Ascending aorta (tissue), 2 donors: ENCODE data around the gene ACADL. TPM values are rescaled to one million over a fixed set of nuclear protein-coding genes. Genes with fewer than 3 reads are reported as not detected.

Source experiments
- DNase-seq, 2 donors: peaks; one replicate each; pipeline ENCODE4 v3.0.0-alpha.2; 2019; ENCODE audit warnings: low spot score in 2 of 2
- H3K27ac ChIP-seq, 2 donors: fragments of 200-600 bp; sonication (generic); one replicate each; pipeline ENCODE4 v1.5.1; 2016 to 2017; ENCODE audit warnings: mild to moderate bottlenecking in 1 of 2
- H3K27me3 ChIP-seq: fragments of 200-600 bp; sonication (generic); one replicate; pipeline ENCODE4 v1.5.1; 2017
- H3K36me3 ChIP-seq, 2 donors: fragments of 200-600 bp; sonication (generic); one replicate each; pipeline ENCODE4 v1.5.1; 2016
- H3K4me1 ChIP-seq, 2 donors: fragments of 200-600 bp; sonication (generic); one replicate each; pipeline ENCODE4 v1.5.1; 2016 to 2017; ENCODE audit warnings: mild to moderate bottlenecking in 1 of 2
- H3K4me3 ChIP-seq, 2 donors: fragments of 200-600 bp; sonication (generic); one replicate each; pipeline ENCODE4 v1.5.1; 2016 to 2017; ENCODE audit warnings: mild to moderate bottlenecking in 1 of 2
- H3K9me3 ChIP-seq, 2 donors: fragments of 200-600 bp; sonication (generic); one replicate each; pipeline ENCODE4 v1.5.1; 2016
- intact Hi-C: fragments of 100-400 bp; cut with DNase I; formaldehyde crosslinking; loops from one replicate; pipeline ENCODE4 v1.15.1; 2023
- total RNA-seq: library from RNA; depleted of rRNA; stranded (reverse); fragments of >200 nt; gene quantifications from one replicate; pipeline ENCODE4 v1.1.0, GENCODE V29; 2016
- TF ChIP-seq, protein P1 (sequence below), 3 experiments: fragments of 200-600 bp in 2 of 3; fragments of 450-650 bp in 1 of 3; sonication (generic) in 2 of 3; IDR thresholded peaks; one replicate each; pipeline ENCODE4 v1.5.1; 2016 to 2019; ENCODE audit warnings: antibody characterized with exemption in 3 of 3, mild to moderate bottlenecking in 1 of 3, moderate library complexity in 1 of 3

Gene ACADL
- total RNA-seq, 1 donor from 2014 or later = 18.5 TPM

- Histone ChIP-seq H3K27me3 (no peaks in the 10 kb centered on the region), H3K9me3 (no peaks in the 10 kb centered on the region), H3K36me3 (peaks cover 11 to 48% of the 10 kb centered on the region in 2 donors), H3K4me3 (no peak overlapping the region), H3K27ac (no peak overlapping the region), H3K4me1 (peaks cover 0 to 2% of the 10 kb centered on the region in 2 donors)
- TF ChIP-seq, protein P1, sequence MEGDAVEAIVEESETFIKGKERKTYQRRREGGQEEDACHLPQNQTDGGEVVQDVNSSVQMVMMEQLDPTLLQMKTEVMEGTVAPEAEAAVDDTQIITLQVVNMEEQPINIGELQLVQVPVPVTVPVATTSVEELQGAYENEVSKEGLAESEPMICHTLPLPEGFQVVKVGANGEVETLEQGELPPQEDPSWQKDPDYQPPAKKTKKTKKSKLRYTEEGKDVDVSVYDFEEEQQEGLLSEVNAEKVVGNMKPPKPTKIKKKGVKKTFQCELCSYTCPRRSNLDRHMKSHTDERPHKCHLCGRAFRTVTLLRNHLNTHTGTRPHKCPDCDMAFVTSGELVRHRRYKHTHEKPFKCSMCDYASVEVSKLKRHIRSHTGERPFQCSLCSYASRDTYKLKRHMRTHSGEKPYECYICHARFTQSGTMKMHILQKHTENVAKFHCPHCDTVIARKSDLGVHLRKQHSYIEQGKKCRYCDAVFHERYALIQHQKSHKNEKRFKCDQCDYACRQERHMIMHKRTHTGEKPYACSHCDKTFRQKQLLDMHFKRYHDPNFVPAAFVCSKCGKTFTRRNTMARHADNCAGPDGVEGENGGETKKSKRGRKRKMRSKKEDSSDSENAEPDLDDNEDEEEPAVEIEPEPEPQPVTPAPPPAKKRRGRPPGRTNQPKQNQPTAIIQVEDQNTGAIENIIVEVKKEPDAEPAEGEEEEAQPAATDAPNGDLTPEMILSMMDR (IDR thresholded peaks at IDR 0.05) = no peak
- no peak for DNase-seq
- intact Hi-C loops = no loop called here
These were observed 17.3 kb downstream of the ACADL start for GRCh38 chr2:210207929-210208328.

DNA sequence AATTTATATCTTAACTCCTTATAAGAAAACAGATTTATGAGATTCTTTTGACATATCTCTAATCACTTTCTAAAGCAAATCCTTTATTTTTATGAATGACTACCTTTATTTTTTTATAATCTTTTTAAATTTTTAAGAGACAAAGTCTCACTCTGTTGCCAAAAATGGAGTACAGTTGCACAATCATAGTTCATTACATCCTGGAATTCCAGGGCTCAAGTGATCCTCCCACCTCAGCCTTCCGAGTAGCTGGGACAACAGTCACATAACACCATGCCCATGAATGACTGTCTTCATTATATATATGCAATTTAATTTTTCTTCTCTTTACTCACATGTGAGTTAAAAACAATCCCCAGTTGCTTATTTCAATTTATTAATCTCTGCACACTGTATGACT lies 21.7 kb downstream of the ACADL start:
- intact Hi-C loops = no loop called here
- peaks cover 0 to 2% of the 10 kb centered on the region in 2 donors for H3K4me1 ChIP-seq

DNA sequence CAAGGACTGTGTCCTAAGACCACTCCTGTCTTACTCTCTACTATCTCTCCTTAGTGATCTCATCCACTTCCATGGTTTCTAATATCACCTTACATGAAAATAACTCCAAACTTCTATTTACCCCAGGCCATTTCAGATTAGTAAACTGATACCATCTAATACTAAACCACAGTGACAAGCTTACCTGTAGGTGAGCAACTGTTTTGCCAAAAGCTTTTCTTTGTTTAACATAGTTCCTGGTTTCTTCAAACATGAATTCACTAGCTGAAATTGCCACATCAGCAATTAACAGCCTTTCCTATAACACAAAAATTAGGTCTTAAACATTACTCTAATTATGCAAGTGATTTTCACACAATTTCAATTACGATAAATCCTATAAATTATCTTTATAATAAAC lies 22.1 kb downstream of the ACADL start:
- peaks cover 6 to 48% of the 10 kb centered on the region in 2 donors for H3K36me3 ChIP-seq

More for the DNA sequence above, 21.7 kb downstream of the ACADL start:
- TF ChIP-seq, protein P1 (IDR thresholded peaks at IDR 0.05) = no peak
- Histone ChIP-seq H3K9me3 (no peaks in the 10 kb centered on the region), H3K4me3 (no peak overlapping the region), H3K27ac (peak overlapping the region in 1 of 2 donors; percentile 21), H3K27me3 (no peaks in the 10 kb centered on the region), H3K36me3 (peaks cover 6 to 52% of the 10 kb centered on the region in 2 donors)
- no peak for DNase-seq

GRCh38 chr2:210199854-210200253 lies 25.4 kb downstream of the ACADL start:
- Histone ChIP-seq H3K4me1 (peaks cover 0 to 2% of the 10 kb centered on the region in 2 donors), H3K9me3 (no peaks in the 10 kb centered on the region), H3K36me3 (peaks cover 11 to 35% of the 10 kb centered on the region in 2 donors), H3K27me3 (no peaks in the 10 kb centered on the region), H3K27ac (no peak overlapping the region), H3K4me3 (no peak overlapping the region)
- TF ChIP-seq, protein P1 (IDR thresholded peaks at IDR 0.05) = no peak
- no peak for DNase-seq
- intact Hi-C loops = loop anchor here (2.0 kb wide), 1 partner anchor 127 kb away; no protein-coding TSS in a partner anchor

More for the DNA sequence above, 22.1 kb downstream of the ACADL start:
- TF ChIP-seq, protein P1 (IDR thresholded peaks at IDR 0.05) = no peak
- no peak for DNase-seq
- peak overlapping the region in 1 of 2 donors; percentile 21 for H3K27ac ChIP-seq
- H3K9me3 ChIP-seq = no peaks in the 10 kb centered on the region
- no peak overlapping the region for H3K4me3 ChIP-seq
- peaks cover 0 to 2% of the 10 kb centered on the region in 2 donors for H3K4me1 ChIP-seq
- intact Hi-C loops = no loop called here
- H3K27me3 ChIP-seq = no peaks in the 10 kb centered on the region

DNA sequence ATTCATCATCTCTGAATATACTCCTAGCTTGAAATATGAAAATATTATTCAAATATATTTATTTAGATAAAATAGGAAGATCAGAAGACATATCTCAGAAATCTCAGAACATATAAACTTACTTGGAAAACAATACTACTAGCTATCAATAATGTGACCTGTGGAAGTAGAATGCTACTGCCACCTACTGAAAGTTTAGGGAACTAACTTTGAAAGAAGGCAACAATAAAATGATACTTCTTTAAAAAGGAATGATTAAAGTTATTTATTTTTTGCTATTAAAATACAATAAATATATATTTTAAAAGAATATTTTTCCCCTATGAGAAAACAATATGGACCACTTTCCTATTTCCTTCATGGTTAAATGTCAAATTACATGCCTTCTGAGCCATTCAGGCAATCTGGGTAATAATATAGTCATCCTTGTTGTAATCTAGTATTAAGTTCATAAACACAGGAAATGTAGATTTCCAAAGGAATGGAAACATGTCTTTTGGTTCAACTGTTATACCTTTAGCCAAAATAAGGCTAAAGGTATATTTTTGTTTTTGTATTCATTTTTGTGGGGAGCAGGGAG lies 26.0 kb downstream of the ACADL start:
- no peak for DNase-seq
- Histone ChIP-seq H3K36me3 (peaks cover 9 to 30% of the 10 kb centered on the region in 2 donors), H3K27me3 (no peaks in the 10 kb centered on the region), H3K27ac (no peak overlapping the region), H3K4me1 (peaks cover 0 to 2% of the 10 kb centered on the region in 2 donors), H3K4me3 (no peak overlapping the region), H3K9me3 (no peaks in the 10 kb centered on the region)
- TF ChIP-seq, protein P1 (IDR thresholded peaks at IDR 0.05) = peak in 2 of 3 experiments; percentile 73 to 80
- intact Hi-C loops = loop anchor here (2.0 kb wide), 1 partner anchor 126 kb away; no protein-coding TSS in a partner anchor
